ENCODE data around the gene TMEM221. TPM values are rescaled to one million over a fixed set of nuclear protein-coding genes. Genes with fewer than 3 reads are reported as not detected.

The TMEM221 gene
- total RNA-seq, 4 donors from 2014 or later = 0.42 to 1.3 (median 0.61) TPM; not detected in 1

DNA sequence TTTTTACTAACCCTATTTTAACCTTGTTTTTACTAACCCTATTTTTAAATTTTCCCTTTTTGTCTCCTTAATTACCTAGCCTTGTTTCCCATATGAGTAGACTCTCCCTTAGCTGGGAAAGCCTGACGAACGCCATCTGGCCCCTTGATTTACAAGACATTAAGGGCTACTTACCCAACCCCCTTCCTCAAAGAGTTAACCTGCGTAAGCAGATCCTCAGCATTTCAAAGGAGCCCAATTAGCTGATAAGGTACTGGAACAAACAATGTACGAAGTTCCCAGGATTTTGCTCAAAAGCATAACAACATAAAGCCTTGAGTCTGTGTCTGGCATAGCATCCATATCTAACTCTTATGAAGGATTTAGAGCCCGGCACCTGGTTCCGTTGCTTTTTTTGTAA is 33.3 kb downstream of the TMEM221 start:
- no peak overlapping the region for H3K4me3 ChIP-seq (ENCODE audit: low read depth, poor library complexity, severe bottlenecking)
- TF ChIP-seq, protein P1, sequence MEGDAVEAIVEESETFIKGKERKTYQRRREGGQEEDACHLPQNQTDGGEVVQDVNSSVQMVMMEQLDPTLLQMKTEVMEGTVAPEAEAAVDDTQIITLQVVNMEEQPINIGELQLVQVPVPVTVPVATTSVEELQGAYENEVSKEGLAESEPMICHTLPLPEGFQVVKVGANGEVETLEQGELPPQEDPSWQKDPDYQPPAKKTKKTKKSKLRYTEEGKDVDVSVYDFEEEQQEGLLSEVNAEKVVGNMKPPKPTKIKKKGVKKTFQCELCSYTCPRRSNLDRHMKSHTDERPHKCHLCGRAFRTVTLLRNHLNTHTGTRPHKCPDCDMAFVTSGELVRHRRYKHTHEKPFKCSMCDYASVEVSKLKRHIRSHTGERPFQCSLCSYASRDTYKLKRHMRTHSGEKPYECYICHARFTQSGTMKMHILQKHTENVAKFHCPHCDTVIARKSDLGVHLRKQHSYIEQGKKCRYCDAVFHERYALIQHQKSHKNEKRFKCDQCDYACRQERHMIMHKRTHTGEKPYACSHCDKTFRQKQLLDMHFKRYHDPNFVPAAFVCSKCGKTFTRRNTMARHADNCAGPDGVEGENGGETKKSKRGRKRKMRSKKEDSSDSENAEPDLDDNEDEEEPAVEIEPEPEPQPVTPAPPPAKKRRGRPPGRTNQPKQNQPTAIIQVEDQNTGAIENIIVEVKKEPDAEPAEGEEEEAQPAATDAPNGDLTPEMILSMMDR (IDR thresholded peaks at IDR 0.05) = no peak
- TF ChIP-seq POLR2A (IDR thresholded peaks at IDR 0.05) = no peak
- WGBS, 2 donors = 77 to 80% methylated on average over 6 of the region's 6 CpGs
- intact Hi-C loops (cut with DNase I; ENCODE audit: low total_unique reads) = no loop called here
- no peak for DNase-seq (ENCODE audit: low spot score in 2 of 2)

DNA sequence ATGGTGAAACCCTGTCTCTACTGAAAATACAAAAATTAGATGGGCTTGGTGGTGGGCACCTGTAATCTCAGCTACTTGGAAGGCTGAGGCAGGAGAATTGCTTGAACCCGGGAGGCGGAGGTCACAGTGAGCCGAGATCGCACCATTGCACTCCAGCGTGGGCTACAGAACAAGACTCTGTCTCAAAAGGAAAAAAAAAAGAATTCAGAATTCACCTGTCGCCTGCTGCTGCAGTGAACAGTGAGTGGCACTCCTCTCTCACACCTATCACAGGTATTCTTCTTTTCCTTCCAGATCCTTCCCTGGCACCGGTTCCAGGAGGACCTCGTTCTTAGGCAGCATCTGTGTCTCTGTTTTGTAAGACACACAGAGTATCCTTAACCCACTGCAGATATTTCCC is 34.4 kb downstream of the TMEM221 start:
- no peak overlapping the region for H3K4me3 ChIP-seq (ENCODE audit: low read depth, poor library complexity, severe bottlenecking)
- no peak for DNase-seq (ENCODE audit: low spot score in 2 of 2)
- intact Hi-C loops (cut with DNase I; ENCODE audit: low total_unique reads) = no loop called here
- 84 to 87% methylated on average over 8 of the region's 8 CpGs for WGBS, 2 donors
- TF ChIP-seq POLR2A (IDR thresholded peaks at IDR 0.05) = no peak
- TF ChIP-seq, protein P1 (IDR thresholded peaks at IDR 0.05) = no peak

DNA sequence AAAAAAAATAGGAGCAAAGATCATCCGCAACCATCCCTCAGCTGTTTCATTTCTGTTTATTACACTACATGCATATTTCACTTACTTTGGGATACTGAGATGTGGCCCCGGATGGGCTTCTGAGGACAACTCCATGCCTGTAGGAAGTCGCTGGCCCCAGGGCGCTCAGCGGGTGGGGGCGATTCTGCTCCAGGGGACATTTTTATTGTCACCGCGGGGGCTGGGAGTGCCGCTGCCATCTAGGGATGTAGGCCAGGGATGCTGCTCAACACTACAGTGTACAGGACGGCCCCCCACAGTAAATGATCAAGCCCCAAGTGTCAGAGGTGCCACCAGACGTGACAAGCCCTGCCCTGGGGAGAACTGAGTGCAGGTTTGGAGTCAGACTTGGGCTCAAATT is 36.7 kb downstream of the TMEM221 start:
- intact Hi-C loops (cut with DNase I; ENCODE audit: low total_unique reads) = no loop called here
- H3K4me3 ChIP-seq (ENCODE audit: low read depth, poor library complexity, severe bottlenecking) = no peak overlapping the region
- TF ChIP-seq, protein P1 (IDR thresholded peaks at IDR 0.05) = no peak
- TF ChIP-seq POLR2A (IDR thresholded peaks at IDR 0.05) = no peak
- DNase-seq (ENCODE audit: low spot score in 2 of 2) = no peak
- WGBS, 2 donors = 61 to 70% methylated on average over 11 of the region's 11 CpGs

DNA sequence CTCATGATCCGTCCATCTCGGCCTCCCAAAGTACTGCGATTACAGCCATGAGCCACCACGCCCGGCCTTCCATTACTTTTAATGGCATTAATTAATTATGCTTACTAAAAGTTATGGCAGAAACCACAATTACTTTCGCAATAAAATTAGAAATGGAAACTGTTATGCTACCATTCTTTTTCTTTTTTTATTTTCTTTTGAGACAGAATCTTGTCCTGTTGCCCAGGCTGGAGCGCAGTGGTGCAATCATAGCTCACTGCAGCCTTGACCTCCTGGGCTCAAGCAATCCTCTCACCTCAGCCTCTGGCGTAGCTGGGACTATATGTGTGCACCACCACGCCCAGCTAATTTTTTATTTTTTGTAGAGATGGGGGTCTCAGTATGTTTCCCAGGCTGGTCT is 38.5 kb downstream of the TMEM221 start:
- WGBS, 2 donors = 88 to 92% methylated on average over 9 of the region's 9 CpGs
- TF ChIP-seq, protein P1 (IDR thresholded peaks at IDR 0.05) = no peak
- TF ChIP-seq POLR2A (IDR thresholded peaks at IDR 0.05) = no peak
- intact Hi-C loops (cut with DNase I; ENCODE audit: low total_unique reads) = no loop called here
- no peak for DNase-seq (ENCODE audit: low spot score in 2 of 2)
- no peak overlapping the region for H3K4me3 ChIP-seq (ENCODE audit: low read depth, poor library complexity, severe bottlenecking)

DNA sequence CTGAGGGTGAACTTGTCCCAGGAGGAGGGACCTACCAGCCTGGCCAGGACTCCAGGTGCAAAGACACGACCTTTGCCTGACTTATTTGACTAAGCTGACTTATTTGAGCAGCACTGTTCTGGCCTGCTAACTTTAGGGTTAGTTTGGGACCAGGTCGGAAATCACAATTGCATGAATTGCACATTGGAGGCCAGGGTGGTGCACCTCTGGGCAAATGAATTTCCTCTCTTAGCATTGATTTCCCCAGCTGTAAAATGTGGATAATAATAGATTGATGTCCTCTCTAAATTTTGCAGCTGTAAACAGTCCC is 41.6 kb downstream of the TMEM221 start:
- H3K4me3 ChIP-seq (ENCODE audit: low read depth, poor library complexity, severe bottlenecking) = no peak overlapping the region
- intact Hi-C loops (cut with DNase I; ENCODE audit: low total_unique reads) = no loop called here
- no peak for DNase-seq (ENCODE audit: low spot score in 2 of 2)
- TF ChIP-seq, protein P1 (IDR thresholded peaks at IDR 0.05) = no peak
- TF ChIP-seq POLR2A (IDR thresholded peaks at IDR 0.05) = no peak
- 67 to 73% methylated on average over 2 of the region's 2 CpGs for WGBS, 2 donors

DNA sequence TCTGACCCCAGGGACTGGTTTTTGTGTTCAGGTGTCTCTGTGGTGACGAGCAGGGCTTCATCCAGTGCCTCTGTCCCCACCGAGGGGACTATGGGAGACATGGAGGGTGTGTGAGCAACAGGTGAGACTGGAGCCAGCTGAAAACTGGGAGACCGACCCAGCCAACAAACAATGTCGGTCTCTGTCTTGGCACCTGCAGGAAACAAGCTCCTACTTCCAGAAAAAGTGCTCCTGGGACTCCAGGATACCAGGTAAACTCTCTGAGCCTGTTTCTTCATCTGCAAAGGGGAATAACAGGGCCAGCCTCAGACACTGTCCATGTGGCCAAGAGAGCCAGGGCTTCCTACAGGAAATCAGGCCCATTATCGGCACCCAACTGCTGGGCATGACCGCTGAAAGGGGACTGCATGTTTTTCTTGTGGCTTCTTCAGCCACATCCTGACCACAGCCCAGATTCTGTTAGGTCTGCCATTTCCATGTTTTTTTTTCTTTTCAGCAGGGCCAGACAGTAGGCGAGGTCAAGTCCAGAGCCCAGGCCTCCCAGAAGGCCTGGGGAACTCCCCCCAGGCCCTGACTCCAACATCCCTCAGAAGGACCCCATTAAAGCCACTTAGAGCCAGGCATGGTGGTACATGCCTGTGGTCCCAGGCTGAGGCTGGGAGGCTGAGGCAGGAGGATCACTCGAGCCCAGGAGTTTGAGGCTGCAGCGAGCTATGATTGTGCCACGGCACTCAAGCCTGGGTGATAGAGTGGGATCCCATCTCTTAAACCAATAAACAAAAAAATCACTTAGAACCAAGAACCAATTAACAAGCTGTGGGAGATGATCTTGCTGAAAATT is 42.2 kb downstream of the TMEM221 start:
- no peak for TF ChIP-seq POLR2A (IDR thresholded peaks at IDR 0.05)
- TF ChIP-seq, protein P1 (IDR thresholded peaks at IDR 0.05) = no peak
- WGBS, 2 donors = 60 to 79% methylated on average over 10 of the region's 10 CpGs
- no peak for DNase-seq (ENCODE audit: low spot score in 2 of 2)
- no peak overlapping the region for H3K4me3 ChIP-seq (ENCODE audit: low read depth, poor library complexity, severe bottlenecking)
- intact Hi-C loops (cut with DNase I; ENCODE audit: low total_unique reads) = no loop called here

Measured in lower leg skin (tissue), 4 donors.